HG03354 (cell line): Measurements from ENCODE around the gene F7.
"Not testable (repeated sequence)": the region's sequence is repeated elsewhere in the genome, so short reads cannot be mapped to it uniquely, and the experiment has no call there.

ENCODE experiments used
- ATAC-seq: cut with Tn5 transposase; IDR thresholded peaks from one replicate; pipeline ENCODE4 v1.9.1; 2021; ENCODE audit warnings: mild to moderate bottlenecking; ENCODE audit not compliant: unreplicated experiment, poor library complexity, severe bottlenecking

The F7 gene

DNA sequence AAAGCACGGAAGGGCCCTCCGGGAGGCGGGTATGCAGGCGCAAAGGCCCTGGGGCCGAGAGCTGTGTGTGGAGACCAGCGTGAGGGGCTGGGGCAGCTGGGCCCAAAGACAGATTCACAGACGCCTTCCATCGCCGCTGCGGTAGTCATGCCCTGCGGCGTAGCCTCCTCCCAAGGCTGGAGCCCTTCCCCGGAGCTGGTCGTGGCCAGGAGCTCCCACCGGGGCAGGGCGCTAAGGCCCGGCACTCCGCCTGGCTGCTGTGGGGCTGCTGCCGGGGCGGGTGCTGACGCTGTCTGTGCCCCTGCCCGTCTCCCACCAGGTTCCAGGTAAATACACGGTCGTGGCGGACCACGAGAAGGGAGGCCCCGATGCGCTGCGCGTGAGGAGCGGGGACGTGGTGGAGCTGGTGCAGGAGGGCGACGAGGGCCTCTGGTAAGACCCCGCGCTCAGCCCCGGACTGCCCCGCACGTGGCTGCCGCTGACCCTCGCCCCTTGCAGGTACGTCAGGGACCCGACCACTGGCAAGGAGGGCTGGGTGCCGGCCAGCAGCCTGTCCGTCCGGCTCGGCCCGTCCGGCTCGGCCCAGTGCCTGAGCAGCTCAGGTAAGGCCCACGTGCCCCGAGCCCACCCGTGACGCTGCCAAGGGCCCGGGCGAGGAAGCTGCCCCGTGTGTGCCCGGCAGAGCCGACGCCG is 9.4 kb upstream of the F7 start:
- ATAC-seq: no peak

DNA sequence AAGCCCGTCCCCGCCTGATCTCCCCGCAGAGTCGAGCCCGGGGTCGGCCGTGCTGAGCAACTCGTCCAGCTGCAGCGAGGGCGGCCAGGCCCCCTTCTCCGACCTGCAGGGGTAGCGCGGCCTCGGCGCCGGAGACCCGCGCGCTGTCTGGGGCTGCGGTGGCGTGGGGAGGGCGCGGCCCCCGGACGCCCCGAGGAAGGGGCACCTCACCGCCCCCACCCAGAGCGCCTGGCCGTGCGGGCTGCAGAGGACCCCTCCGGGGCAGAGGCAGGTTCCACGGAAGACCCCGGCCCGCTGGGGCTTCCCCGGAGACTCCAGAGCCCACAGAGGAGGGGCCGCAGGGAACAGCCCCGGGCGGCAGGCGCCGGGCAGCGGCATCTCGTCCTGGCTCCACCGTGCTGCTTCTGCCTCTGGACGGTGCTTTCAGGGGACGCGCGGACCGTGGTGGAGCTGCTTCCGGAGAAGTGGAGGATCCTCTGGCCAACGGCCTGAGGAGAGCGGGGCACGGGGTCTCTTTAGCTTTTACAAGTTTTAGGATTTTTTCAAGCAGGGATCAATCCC is 8.8 kb upstream of the F7 start:
- no peak for ATAC-seq

DNA sequence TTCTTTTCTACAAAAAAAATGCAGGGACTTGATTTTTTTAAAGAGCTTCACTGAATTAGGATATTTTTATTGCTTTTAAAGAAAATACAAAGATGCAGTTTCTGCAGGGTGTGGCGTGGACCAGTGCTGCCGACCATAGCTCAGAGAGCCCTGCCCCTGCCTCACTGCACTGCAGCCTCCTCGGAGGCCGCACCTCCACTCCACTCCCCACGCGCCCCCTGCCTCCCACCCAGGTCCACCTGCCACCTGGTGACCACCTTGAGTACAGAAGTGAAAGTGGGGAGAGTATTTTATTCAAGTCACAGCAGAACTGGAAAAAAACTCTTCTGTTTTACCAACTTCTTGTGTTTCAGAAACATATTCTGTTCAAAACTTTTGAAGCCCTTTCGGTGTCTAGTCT is 7.9 kb upstream of the F7 start:
- ATAC-seq: no peak

DNA sequence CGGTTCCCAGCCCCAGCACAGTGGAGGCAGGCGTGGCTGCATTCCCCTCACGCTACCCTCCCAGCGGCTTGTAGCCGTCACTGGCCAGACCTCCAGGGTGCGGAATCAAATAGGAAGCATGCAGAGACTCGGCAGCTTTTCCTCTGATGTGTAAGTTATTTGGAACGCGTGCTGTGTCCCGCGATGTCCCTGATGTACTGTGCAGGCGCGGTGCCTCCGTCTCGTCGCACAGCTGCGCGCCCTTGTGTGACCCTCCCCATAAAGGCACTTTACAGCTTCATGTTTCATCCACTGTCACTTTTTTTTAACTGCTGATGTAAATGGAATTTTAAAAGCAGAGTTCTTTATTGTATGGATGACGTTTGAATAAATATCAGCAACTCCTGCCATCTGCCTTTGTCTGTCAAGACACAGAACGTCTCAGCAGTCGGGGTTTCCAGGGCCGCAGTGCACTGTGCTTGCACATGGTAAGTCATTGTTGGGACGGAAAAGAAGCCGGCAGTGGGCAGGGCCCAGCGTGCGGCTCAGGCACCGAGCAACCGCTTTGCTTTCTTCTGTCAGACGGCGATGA is 7.3 kb upstream of the F7 start:
- ATAC-seq: no peak

DNA sequence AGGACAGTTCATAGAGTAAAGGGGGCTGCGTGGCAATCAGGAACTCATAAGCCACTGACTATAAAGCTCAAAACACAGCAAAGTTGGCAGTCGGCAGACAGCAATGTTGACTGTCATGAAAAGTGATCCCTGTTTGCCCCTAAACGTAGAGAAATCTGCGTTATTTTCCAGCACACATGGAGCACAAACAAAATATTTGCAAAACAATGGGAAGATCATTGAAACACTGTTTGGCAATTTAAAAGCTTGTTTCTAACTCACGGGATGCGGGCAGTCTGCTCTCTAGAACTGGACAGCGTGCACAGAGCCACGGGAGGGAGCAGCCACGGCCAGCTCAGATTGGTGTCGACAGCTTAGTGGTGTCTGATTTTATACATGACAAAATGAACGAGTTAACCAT is 6.4 kb upstream of the F7 start:
- ATAC-seq: no peak

DNA sequence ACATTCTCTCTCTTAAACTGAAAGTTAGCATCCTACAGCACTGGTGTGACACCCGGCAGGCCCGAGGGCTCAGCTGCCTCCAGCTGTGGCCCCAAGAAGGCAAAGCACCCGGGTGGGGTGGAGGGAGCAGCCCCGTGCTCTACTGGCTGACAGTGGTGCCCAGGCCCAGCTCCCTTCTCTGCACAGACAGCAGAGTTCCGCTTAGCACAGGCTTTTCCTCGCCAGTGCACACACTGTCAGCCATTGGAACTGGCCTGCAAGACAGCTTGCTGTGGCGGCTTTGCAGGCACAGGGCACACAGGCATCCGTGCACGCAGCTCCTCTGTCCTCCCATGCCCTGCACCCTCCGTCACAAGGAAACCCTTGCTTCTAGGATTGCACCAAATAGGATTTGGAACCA is 3.3 kb upstream of the F7 start:
- not testable (repeated sequence) for ATAC-seq

DNA sequence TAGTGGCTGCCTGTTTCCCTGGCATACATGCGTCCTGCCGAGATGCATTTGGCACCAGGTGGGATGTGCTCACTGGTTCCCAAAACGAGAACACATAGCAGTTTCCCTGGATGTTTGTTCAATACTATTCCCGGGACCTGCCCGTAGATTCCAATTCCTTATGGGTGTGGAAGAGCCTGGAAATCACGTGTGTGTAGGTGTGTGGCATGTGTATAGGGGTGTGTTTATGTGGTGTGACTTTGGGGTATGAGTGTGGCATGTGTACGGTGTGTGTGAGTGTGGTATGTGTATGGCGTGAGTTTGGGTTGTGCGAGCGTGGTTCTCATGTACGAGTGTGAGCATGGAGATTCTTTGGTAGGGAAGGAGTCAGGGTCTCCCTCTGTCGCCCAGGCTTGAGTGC is 2.9 kb upstream of the F7 start:
- ATAC-seq: no peak

DNA sequence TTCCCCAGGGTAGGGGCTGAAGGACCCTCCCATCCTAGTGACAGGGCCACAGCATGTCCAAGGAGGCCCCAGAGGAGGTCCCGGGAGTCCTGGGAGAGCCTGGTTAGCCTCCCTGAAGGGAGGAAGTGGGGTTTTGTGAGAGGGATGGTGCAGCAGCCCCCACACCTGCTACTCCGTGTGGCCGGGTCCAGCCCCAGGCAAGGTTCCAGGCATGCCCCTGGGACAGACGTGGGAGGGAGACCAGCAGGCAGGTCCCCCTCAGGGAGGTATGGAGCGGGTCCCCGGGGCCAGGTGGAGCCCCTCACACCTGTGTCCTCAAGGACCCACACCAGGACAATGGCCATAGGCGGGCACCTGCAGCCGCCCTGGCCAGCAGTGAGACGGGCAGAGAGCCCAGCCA is 1.9 kb upstream of the F7 start:
- ATAC-seq: no peak

DNA sequence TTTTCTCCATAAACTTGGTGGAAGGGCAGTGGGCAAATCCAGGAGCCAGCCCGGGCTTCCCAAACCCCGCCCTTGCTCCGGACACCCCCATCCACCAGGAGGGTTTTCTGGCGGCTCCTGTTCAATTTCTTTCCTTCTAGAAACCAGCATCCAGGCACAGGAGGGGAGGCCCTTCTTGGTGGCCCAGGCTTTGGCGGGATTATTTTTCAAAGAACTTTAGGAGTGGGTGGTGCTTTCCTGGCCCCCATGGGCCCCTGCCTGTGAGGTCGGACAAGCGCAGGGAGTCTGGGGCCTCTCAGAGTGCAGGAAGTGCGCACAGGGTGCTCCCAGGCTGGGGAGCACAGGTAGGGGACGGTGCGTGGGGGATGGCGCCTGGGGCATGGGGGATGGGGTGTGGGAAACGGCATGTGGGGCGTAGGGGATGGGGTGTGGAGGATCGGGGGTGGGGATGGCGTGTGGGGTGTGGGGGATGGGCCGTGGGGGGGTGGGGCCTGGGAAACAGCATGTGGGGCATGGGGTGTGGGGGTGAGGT is 396 bp downstream of the F7 start:
- no peak for ATAC-seq

DNA sequence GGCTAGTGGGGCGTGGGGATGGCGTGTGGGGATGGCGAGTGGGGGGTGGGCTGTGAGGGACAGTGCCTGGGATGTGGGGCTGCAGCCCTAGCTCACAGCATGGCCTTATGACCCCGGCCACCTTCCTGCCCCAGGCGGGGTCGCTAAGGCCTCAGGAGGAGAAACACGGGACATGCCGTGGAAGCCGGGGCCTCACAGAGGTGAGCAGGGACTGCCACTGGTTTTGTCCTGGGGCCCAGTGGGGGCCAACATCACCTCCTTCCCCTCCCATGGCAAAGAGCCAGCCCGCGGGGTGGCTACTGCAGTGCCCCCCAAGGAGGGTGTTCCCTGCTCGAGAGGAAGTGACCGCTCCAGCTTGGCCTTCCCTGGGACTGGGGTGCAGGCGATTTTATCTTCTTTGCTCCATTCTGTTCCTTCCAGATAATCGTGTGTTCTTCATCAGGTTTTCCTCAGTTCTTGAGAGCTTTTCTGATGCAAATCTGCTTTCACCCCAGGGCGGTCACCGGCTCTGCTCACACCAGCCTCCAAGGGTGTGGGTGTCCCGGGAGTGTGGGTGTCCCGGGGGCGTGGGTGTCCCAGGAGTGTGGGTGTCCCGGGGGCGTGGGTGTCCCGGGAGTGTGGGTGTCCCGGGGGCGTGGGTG is 1.2 kb downstream of the F7 start:
- ATAC-seq: no peak

DNA sequence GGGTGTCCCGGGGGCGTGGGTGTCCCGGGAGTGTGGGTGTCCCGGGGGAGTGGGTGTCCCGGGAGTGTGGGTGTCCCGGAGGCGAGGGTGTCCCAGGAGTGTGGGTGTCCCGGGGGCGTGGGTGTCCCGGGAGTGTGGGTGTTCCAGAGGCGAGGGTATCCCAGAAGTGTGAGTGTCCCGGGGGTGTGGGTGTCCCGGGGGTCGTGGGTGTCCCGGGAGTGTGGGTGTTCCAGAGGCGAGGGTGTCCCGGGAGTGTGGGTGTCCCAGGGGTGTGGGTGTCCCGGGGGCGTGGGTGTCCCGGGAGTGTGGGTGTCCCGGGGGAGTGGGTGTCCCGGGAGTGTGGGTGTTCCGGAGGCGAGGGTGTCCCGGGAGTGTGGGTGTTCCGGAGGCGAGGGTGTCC is 2.9 kb downstream of the F7 start:
- ATAC-seq: not testable (repeated sequence)

DNA sequence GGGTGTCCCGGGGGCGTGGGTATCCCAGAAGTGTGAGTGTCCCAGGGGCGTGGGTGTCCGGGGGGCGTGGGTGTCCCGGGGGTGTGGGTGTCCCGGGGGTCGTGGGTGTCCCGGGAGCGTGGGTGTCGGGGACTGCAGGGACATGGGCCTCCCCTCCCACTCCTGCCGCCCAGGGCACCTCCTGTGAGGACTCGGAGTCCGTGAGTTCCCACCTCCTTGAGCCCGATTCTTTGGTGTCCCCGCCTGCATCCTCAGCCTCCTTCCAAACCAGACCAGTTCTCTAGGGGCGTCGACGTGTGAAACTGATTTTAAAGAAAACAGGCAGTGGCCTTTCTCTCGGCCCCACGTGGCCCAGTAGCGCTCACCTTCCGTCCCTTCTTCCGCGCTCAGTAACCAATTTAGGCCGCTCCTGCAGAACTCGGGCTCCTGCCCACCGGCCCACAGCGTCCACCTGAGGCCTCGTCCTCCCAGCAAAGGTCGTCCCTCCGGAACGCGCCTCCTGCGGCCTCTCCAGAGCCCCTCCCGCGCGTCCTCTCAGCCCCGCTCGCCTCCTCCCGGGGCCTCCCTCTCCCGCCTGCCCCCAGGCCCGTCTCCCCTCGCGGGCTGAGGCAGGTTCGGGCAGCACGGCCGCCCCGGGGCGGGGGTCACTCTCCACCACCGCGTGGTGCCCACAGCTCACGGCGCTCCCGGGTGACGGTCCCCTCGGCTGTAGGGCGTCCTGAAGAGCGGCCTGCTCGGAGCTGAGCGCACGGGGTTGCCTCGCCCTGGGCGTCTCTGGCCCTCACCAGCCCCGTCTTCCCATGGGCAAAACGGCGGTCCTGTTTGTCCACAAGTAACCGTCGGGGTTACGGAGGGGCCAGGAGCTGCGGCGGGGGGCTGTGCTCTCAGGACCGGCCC is 3.8 kb downstream of the F7 start:
- no peak for ATAC-seq

DNA sequence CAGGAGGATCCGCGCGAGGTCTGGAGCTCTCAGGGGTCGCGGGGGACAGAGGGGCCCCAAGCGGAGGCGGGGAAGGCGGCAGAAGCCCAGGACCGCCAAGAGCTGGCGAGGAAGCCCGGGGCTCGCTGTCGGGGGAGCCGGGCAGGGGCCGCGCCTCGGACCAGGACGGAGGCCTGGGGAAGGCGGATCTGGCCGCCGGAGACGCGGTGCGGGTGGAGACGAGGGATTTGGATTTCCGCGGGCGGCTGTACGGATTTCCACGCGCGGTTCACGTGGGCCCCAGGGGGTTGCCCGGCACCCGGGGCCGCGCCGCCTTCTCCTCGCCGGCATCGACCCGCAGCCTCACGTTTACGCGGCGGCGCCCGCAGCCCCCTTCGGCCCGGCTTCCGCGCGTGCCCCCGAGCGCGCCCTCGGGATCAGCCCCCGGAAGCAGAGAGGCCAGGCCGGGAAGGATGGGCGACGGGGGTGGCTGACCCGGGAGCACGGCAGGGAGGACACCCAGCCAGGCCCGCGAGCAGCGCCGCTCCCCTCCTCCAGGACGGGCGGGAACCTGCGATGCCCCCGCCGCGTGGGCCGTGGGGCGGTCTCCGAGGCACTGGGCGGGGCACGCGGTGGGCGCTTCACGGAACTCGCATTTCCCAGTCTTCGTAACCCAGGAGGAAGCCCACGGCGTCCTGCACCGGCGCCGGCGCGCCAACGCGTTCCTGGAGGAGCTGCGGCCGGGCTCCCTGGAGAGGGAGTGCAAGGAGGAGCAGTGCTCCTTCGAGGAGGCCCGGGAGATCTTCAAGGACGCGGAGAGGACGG is 4.7 kb downstream of the F7 start:
- no peak for ATAC-seq

DNA sequence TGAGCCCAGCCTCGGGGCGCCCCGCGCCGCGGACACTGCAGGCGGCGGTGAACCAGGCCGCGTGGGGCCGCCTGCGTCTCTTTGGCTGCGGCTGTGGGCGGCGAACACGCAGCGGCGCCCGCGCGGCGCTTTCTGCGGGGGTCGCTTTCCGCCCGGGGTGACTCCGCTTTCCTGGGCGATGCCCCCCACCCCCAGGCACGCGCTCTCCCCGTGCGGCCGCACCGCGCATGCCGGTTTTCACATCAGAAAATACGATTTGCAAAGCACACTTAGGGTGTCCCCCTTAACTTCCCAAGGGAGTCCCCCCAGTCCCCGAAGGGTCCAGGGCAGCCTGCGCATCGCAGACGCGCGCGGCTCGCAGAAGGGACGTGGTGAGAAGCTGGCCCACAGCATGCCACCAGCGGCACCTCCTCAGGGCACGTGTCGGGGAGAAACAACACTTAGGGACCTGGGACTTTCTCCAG is 5.3 kb downstream of the F7 start:
- ATAC-seq: no peak

DNA sequence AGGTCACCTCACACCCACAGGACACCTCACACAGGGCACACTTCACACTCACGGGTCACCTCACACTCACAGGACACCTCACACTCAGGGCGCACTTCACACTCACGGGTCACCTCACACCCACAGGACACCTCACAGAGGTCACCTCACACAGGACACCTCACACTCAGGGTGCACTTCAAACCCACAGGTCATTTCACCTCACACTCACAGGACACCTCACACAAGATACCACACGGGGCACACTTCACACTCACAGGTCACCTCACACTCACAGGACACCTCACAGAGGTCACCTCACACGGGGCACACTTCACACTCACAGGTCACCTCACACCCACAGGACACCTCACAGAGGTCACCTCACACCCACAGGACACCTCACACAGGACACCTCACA is 6.2 kb downstream of the F7 start:
- not testable (repeated sequence) for ATAC-seq

DNA sequence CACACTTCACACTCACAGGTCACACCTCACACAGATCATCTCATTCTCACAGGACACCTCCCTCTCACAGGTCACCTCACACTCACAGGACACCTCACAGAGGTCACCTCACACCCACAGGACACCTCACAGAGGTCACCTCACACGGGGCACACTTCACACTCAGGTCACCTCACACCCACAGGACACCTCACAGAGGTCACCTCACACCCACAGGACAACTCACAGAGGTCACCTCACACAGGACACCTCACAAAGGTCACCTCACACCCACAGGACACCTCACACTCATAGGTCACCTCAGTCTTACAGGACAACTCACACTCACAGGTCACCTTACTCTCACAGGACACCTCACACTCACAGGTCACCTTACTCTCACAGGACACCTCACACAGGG is 6.9 kb downstream of the F7 start:
- ATAC-seq: not testable (repeated sequence)

DNA sequence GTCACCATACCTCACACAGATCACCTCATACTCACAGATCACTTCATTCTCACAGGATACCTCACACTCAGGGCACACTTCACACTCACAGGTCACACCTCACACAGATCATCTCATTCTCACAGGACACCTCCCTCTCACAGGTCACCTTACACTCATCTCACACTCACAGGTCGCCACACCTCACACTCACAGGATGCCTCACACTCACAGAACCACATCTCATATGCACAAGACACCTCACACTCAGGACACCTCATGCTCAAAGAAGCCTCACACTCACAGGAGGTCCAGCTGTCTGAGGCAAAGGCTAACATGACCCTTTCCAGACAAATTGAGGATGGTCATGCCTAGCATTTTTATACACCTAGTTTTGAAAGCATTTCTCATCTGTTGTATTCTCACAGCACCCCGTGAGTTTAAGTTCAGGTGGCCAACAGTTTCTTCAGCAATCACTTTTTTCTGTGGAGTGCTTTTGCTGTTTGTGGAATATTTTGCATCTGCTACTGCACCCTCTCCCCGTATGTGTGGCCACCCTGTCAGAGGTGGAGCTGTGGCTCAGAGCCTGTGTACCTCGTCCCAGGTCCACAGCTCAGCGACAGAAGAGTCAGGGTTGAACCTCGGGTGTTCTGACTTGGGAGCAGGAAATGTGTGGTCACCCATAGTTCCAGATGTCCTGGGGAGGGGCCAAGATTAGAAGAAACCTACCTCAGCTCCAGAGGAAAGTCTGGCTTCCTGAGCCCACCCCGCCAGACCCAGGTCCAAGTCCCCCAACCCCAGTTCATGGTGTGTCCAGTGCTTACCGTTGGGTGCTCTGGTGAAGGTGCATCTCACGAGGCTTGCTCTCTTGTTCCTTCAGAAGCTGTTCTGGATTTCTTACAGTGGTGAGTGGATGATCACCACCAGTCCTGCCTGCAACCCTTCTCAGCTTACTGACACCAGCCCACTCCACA is 7.6 kb downstream of the F7 start:
- ATAC-seq: no peak

DNA sequence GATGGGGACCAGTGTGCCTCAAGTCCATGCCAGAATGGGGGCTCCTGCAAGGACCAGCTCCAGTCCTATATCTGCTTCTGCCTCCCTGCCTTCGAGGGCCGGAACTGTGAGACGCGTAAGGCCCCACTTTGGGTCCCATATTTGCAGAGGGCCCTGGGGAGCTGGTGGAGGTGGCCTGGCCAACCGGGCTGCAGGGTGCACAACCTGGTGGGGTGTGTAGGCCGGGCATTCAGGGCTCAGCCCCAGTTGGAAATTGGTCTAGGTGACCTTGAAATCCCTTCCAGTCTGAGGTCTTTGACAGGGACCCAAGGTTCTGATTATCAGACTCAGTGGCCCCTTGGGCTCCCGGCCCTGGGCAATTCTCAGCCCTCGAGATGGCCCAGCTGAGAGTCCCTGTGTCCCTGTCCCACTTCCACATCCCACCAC is 8.3 kb downstream of the F7 start:
- ATAC-seq: no peak
